IMR-90 (cell line): Measurements from ENCODE around the gene SLC66A2.

Source experiments
- CEBPB ChIP-seq: IDR thresholded peaks from 2 replicates; pipeline ENCODE4 v1.6.1; 2012; ENCODE audit warnings: low read depth, low read length, improper control_type of control experiment
- CTCF ChIP-seq: conservative IDR thresholded peaks from 2 replicates; pipeline ENCODE4 v1.5.1; 2012; ENCODE audit warnings: mild to moderate bottlenecking, low read depth, low read length, improper control_type of control experiment
- ELK1 ChIP-seq: fragments of 150-350 bp; IDR thresholded peaks from 2 replicates; pipeline ENCODE4 v1.6.1; 2016; ENCODE audit warnings: low read depth, mild to moderate bottlenecking, low read length, moderate library complexity, borderline replicate concordance
- FOS ChIP-seq: fragments of 150-350 bp; IDR thresholded peaks from 2 replicates; pipeline ENCODE4 v1.6.1; 2016; ENCODE audit warnings: low read depth, low read length
- MAZ ChIP-seq: IDR thresholded peaks from 2 replicates; pipeline ENCODE4 v1.6.1; 2012; ENCODE audit warnings: low read depth, mild to moderate bottlenecking, low read length, improper control_type of control experiment, moderate library complexity, borderline replicate concordance
- NFE2L2 ChIP-seq: fragments of 150-350 bp; IDR thresholded peaks from 2 replicates; pipeline ENCODE4 v1.6.1; 2016; ENCODE audit warnings: low read depth, mild to moderate bottlenecking, low read length
- POLR2A ChIP-seq: IDR thresholded peaks from 2 replicates; pipeline ENCODE4 v1.6.1; 2012; ENCODE audit warnings: mild to moderate bottlenecking, low read depth, low read length
- SMC3 ChIP-seq: fragments of 150-350 bp; IDR thresholded peaks from 2 replicates; pipeline ENCODE4 v1.6.1; 2016; ENCODE audit warnings: low read depth, mild to moderate bottlenecking, antibody characterized with exemption, low read length, moderate library complexity
- USF2 ChIP-seq: fragments of 150-350 bp; IDR thresholded peaks from 2 replicates; pipeline ENCODE4 v1.6.1; 2017; ENCODE audit warnings: mild to moderate bottlenecking, antibody characterized with exemption, low read length, low read depth

- TF ChIP-seq CTCF (no peak), ELK1 (no peak), USF2 (no peak), POLR2A (no peak), SMC3 (no peak), CEBPB (no peak), FOS (no peak), MAZ (no peak), NFE2L2 (no peak)
Observed at GRCh38 chr18:79952996-79953559, 1.6 kb upstream of the SLC66A2 start.
